Astrocyte of the cerebellum (primary cell): ENCODE results near the gene RNF121.

ENCODE experiments used
- DNase-seq: peaks from one replicate; pipeline ENCODE4 v3.0.0-alpha.2; 2011; ENCODE audit warnings: low read depth
- H3K4me3 ChIP-seq: 2 replicates; pipeline ENCODE4 v1.5.1; 2011; ENCODE audit warnings: mild to moderate bottlenecking, low read depth, low read length, moderate library complexity
- CTCF ChIP-seq: IDR thresholded peaks from 2 replicates; pipeline ENCODE4 v1.5.1; 2012; ENCODE audit warnings: low read length, low read depth, moderate library complexity, mild to moderate bottlenecking; ENCODE audit errors: missing control alignments
- in situ Hi-C: cut with HindIII; loops from 2 replicates; pipeline ENCODE4 v1.10.0; 2017; ENCODE audit warnings: low sequenced_read_pairs

RNF121 gene

GRCh38 chr11:71937826-71938225 lies 9.0 kb downstream of the RNF121 start:
- DNase-seq = no peak
- TF ChIP-seq CTCF = no peak
- in situ Hi-C loops = no loop called here
- no peak overlapping the region for H3K4me3 ChIP-seq

GRCh38 chr11:71940561-71941219 lies 11.8 kb downstream of the RNF121 start:
- H3K4me3 ChIP-seq = no peak overlapping the region
- in situ Hi-C loops = no loop called here
- no peak for DNase-seq
- no peak for TF ChIP-seq CTCF

GRCh38 chr11:71946144-71946571 lies 17.3 kb downstream of the RNF121 start:
- in situ Hi-C loops = no loop called here
- no peak for DNase-seq
- no peak overlapping the region for H3K4me3 ChIP-seq
- TF ChIP-seq CTCF = no peak

- no peak for TF ChIP-seq CTCF
- DNase-seq = no peak
- in situ Hi-C loops = no loop called here
- no peak overlapping the region for H3K4me3 ChIP-seq
Observed at GRCh38 chr11:71947498-71947897, 18.7 kb downstream of the RNF121 start.

- no peak for DNase-seq
- TF ChIP-seq CTCF = no peak
- in situ Hi-C loops = no loop called here
- no peak overlapping the region for H3K4me3 ChIP-seq
Observed at GRCh38 chr11:71948314-71949027, 19.6 kb downstream of the RNF121 start.

- no peak overlapping the region for H3K4me3 ChIP-seq
- no peak for TF ChIP-seq CTCF
- in situ Hi-C loops = no loop called here
Observed at GRCh38 chr11:71949034-71949433, 20.2 kb downstream of the RNF121 start.

More at GRCh38 chr11:71949034-71949433, 20.2 kb downstream of the RNF121 start:
- no peak for DNase-seq
